H9 (cell line): Measurements from ENCODE around the gene DCDC2C. TPM values are rescaled to one million over a fixed set of nuclear protein-coding genes. Genes with fewer than 3 reads are reported as not detected.

ENCODE experiments used
- DNase-seq: peaks from one replicate; pipeline ENCODE4 v3.0.0-alpha.2; 2017
- H2AFZ ChIP-seq: one replicate; pipeline ENCODE4 v1.6.1; 2013; ENCODE audit warnings: mild to moderate bottlenecking, low read length, control low read depth, moderate library complexity
- H2AK5ac ChIP-seq: 2 replicates; pipeline ENCODE4 v1.6.1; 2013; ENCODE audit warnings: low read length, control low read depth, mixed read lengths; ENCODE audit not compliant: insufficient read length
- H2BK120ac ChIP-seq: one replicate; pipeline ENCODE4 v1.6.1; 2013; ENCODE audit warnings: low read depth, mild to moderate bottlenecking, low read length, control low read depth, inconsistent platforms; ENCODE audit not compliant: poor library complexity, severe bottlenecking
- H2BK12ac ChIP-seq: 2 replicates; pipeline ENCODE4 v1.6.1; 2013; ENCODE audit warnings: low read length, control low read depth, mixed read lengths, low read depth; ENCODE audit not compliant: insufficient read length
- H2BK15ac ChIP-seq: 2 replicates; pipeline ENCODE4 v1.6.1; 2013; ENCODE audit warnings: low read depth, low read length, control low read depth
- H2BK20ac ChIP-seq: one replicate; pipeline ENCODE4 v1.6.1; 2013; ENCODE audit warnings: low read depth, mild to moderate bottlenecking, low read length, control low read depth, inconsistent platforms; ENCODE audit not compliant: poor library complexity, severe bottlenecking
- H2BK5ac ChIP-seq: 2 replicates; pipeline ENCODE4 v1.6.1; 2013; ENCODE audit warnings: low read length, control low read depth, mixed read lengths; ENCODE audit not compliant: insufficient read length
- H3K14ac ChIP-seq: 2 replicates; pipeline ENCODE4 v1.6.1; 2013; ENCODE audit warnings: low read length, control low read depth; ENCODE audit not compliant: insufficient read depth
- H3K18ac ChIP-seq: 2 replicates; pipeline ENCODE4 v1.6.1; 2013; ENCODE audit warnings: low read depth, mild to moderate bottlenecking, mixed read lengths, low read length, control low read depth; ENCODE audit not compliant: insufficient read length
- H3K23ac ChIP-seq: 2 replicates; pipeline ENCODE4 v1.6.1; 2013; ENCODE audit warnings: low read length, control low read depth, mixed read lengths, low read depth; ENCODE audit not compliant: insufficient read length
- H3K23me2 ChIP-seq: 2 replicates; pipeline ENCODE4 v1.6.1; 2013; ENCODE audit warnings: low read depth, mild to moderate bottlenecking, mixed read lengths, low read length, control low read depth; ENCODE audit not compliant: insufficient read length, poor library complexity, severe bottlenecking
- H3K27ac ChIP-seq: 2 replicates; pipeline ENCODE4 v1.5.1; 2013; ENCODE audit warnings: low read length, control low read depth, mixed read lengths, low read depth; ENCODE audit not compliant: insufficient read length
- H3K27me3 ChIP-seq: 2 replicates; pipeline ENCODE4 v1.6.1; 2013; ENCODE audit warnings: low read length, control low read depth, inconsistent platforms; ENCODE audit not compliant: insufficient read depth
- H3K4ac ChIP-seq: 2 replicates; pipeline ENCODE4 v1.6.1; 2013; ENCODE audit warnings: low read depth, mild to moderate bottlenecking, control low read depth, inconsistent platforms, low read length, moderate library complexity
- H3K4me1 ChIP-seq: 2 replicates; pipeline ENCODE4 v1.6.1; 2013; ENCODE audit warnings: low read length, control low read depth, inconsistent platforms; ENCODE audit not compliant: insufficient read depth
- H3K4me2 ChIP-seq: 2 replicates; pipeline ENCODE4 v1.6.1; 2013; ENCODE audit warnings: low read length, control low read depth, mixed read lengths; ENCODE audit not compliant: insufficient read length, insufficient read depth
- H3K56ac ChIP-seq: 2 replicates; pipeline ENCODE4 v1.6.1; 2013; ENCODE audit warnings: low read depth, mild to moderate bottlenecking, mixed read lengths, low read length, control low read depth; ENCODE audit not compliant: insufficient read length
- H3K79me1 ChIP-seq: 2 replicates; pipeline ENCODE4 v1.6.1; 2013; ENCODE audit warnings: low read depth, mild to moderate bottlenecking, moderate library complexity, low read length, control low read depth, inconsistent platforms; ENCODE audit not compliant: insufficient read depth, poor library complexity, severe bottlenecking
- H3K79me2 ChIP-seq: 2 replicates; pipeline ENCODE4 v1.6.1; 2013; ENCODE audit warnings: low read length, control low read depth, inconsistent platforms; ENCODE audit not compliant: insufficient read depth
- H3K9ac ChIP-seq: 2 replicates; pipeline ENCODE4 v1.6.1; 2013; ENCODE audit warnings: low read length, control low read depth, mixed read lengths; ENCODE audit not compliant: insufficient read length; ENCODE audit errors: extremely low read depth
- H3K9me3 ChIP-seq: one replicate; pipeline ENCODE4 v1.6.1; 2013; ENCODE audit warnings: low read depth, low read length, inconsistent platforms; ENCODE audit not compliant: control insufficient read depth
- H3T11ph ChIP-seq: one replicate; pipeline ENCODE4 v1.6.1; 2013; ENCODE audit warnings: mild to moderate bottlenecking, low read length, control low read depth, inconsistent platforms
- H4K20me1 ChIP-seq: one replicate; pipeline ENCODE4 v1.6.1; 2013; ENCODE audit not compliant: control insufficient read depth, insufficient read length, insufficient read depth
- H4K5ac ChIP-seq: 2 replicates; pipeline ENCODE4 v1.6.1; 2013; ENCODE audit warnings: low read depth, mild to moderate bottlenecking, mixed read lengths, low read length, control low read depth; ENCODE audit not compliant: insufficient read length
- H4K8ac ChIP-seq: replicated peaks from 2 replicates; pipeline ENCODE4 v1.6.1; 2013; ENCODE audit warnings: low read length, control low read depth, mixed read lengths, low read depth; ENCODE audit not compliant: insufficient read length
- H4K91ac ChIP-seq: 2 replicates; pipeline ENCODE4 v1.6.1; 2013; ENCODE audit warnings: low read depth, mild to moderate bottlenecking, moderate library complexity, mixed read lengths, low read length, control low read depth; ENCODE audit not compliant: insufficient read length
- H3K27ac Mint-ChIP-seq, 3 experiments: 2 replicates in 2 of 3; 3 replicates in 1 of 3; pipeline ENCODE4 v1.8.0; 2020 to 2021; ENCODE audit warnings: mixed read lengths in 3 of 3, mild to moderate bottlenecking in 1 of 3, moderate library complexity in 1 of 3
- H3K27me3 Mint-ChIP-seq: 2 replicates; pipeline ENCODE4 v1.8.0; 2021; ENCODE audit warnings: low read depth, mild to moderate bottlenecking, moderate library complexity, mixed read lengths
- H3K36me3 Mint-ChIP-seq, 3 experiments: 2 replicates in 2 of 3; 3 replicates in 1 of 3; pipeline ENCODE4 v1.8.0; 2020 to 2021; ENCODE audit warnings: low read depth in 3 of 3, mixed read lengths in 3 of 3; ENCODE audit not compliant: insufficient read depth in 1 of 3
- H3K4me1 Mint-ChIP-seq, 2 experiments: 2 replicates each; pipeline ENCODE4 v1.8.0; 2020; ENCODE audit warnings: mixed read lengths in 2 of 2
- H3K4me3 Mint-ChIP-seq, 2 experiments: 2 replicates in 1 of 2; 3 replicates in 1 of 2; pipeline ENCODE4 v1.8.0; 2020 to 2021; ENCODE audit warnings: mild to moderate bottlenecking in 2 of 2, mixed read lengths in 2 of 2, moderate library complexity in 1 of 2
- H3K9me3 Mint-ChIP-seq, 2 experiments: 2 replicates in 1 of 2; 3 replicates in 1 of 2; pipeline ENCODE4 v1.8.0; 2020; ENCODE audit warnings: mild to moderate bottlenecking in 2 of 2, mixed read lengths in 2 of 2, moderate library complexity in 1 of 2
- WGBS: extraction: QIAGEN DNeasy Blood & Tissue Kit; methylation state at CpG from one replicate; pipeline ENCODE4 v1.1.7; 2013; ENCODE audit warnings: missing lambda C conversion rate, low lambda C conversion rate, mixed read lengths; ENCODE audit not compliant: insufficient read length; ENCODE audit errors: extremely low coverage; 5-methylcytosine and 5-hydroxymethylcytosine counted together
- total RNA-seq: library from RNA; stranded (reverse); gene quantifications from 2 replicates; pipeline ENCODE4 v1.2.1, GENCODE V29; 2021
- TF ChIP-seq, protein P1 (sequence below): fragments of 200-600 bp; sonication (generic); conservative IDR thresholded peaks from 3 replicates; pipeline ENCODE4 v1.8.0; 2021; ENCODE audit warnings: antibody characterized with exemption, mild to moderate bottlenecking

The DCDC2C gene
- total RNA-seq, 1 experiment from 2014 or later = not detected

DNA sequence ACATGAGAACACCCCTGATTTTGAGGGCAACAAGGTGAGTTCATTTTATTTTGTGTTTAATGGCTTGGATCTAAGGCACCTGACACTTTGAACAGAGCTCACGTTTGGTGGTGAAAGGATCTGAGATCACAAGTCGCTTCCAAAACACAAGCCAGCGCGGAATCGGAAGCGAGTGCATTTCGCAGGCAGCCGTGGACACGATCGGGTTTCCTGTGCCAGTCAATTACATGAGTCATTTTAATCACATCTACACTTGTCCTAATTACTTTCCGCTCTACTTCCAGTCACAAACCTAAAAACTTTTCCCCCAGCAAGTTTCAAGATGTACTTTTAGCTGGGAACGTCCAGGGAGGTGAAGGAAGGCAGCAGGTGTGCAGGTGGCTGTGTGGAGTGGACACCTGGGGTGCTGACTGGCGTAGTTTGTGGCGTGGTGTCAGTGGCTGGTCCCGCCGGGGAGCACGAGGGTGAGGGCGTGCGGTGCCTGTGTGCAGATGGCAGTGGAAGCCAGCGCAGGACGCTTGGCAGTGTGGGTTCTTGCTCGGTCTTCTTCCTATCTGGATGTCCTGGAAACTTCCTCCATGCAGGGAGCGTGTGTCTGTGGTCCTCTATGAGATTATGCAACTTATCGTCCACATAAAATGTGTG lies 75.6 kb downstream of the DCDC2C start:
- Histone ChIP-seq H3K18ac (no peak overlapping the region), H3K4me1 (no peaks in the 10 kb centered on the region; the same call in 1 of the 2 replicates), H3T11ph (no peak overlapping the region), H4K91ac (no peak overlapping the region), H3K14ac (no peak overlapping the region), H3K56ac (no peak overlapping the region), H4K20me1 (no peaks in the 10 kb centered on the region), H3K23me2 (no peaks in the 10 kb centered on the region), H2BK20ac (no peak overlapping the region), H3K79me2 (no peaks in the 10 kb centered on the region), H2BK12ac (no peak overlapping the region), H4K5ac (no peak overlapping the region), H4K8ac (no peak overlapping the region), H3K23ac (no peak overlapping the region), H2AK5ac (no peak overlapping the region), H3K27ac (no peak overlapping the region), H3K9ac (no peak overlapping the region), H2BK15ac (no peak overlapping the region), H3K27me3 (no peaks in the 10 kb centered on the region), H2BK120ac (no peak overlapping the region), H3K79me1 (no peaks in the 10 kb centered on the region), H2BK5ac (no peak overlapping the region), H3K4me2 (no peak overlapping the region), H3K9me3 (no peaks in the 10 kb centered on the region), H3K4ac (no peak overlapping the region), H2AFZ (no peak overlapping the region)
- Mint-ChIP-seq H3K4me1 (peaks cover 3% of the 10 kb centered on the region in 2 experiments; a peak in 2 of 4 replicates), H3K4me3 (no peak overlapping the region), H3K9me3 (no peaks in the 10 kb centered on the region), H3K27me3 (peaks cover 10% of the 10 kb centered on the region), H3K27ac (no peak overlapping the region), H3K36me3 (no peaks in the 10 kb centered on the region)
- no CpG with 5 or more reads among the region's 24 CpGs for WGBS
- TF ChIP-seq, protein P1, sequence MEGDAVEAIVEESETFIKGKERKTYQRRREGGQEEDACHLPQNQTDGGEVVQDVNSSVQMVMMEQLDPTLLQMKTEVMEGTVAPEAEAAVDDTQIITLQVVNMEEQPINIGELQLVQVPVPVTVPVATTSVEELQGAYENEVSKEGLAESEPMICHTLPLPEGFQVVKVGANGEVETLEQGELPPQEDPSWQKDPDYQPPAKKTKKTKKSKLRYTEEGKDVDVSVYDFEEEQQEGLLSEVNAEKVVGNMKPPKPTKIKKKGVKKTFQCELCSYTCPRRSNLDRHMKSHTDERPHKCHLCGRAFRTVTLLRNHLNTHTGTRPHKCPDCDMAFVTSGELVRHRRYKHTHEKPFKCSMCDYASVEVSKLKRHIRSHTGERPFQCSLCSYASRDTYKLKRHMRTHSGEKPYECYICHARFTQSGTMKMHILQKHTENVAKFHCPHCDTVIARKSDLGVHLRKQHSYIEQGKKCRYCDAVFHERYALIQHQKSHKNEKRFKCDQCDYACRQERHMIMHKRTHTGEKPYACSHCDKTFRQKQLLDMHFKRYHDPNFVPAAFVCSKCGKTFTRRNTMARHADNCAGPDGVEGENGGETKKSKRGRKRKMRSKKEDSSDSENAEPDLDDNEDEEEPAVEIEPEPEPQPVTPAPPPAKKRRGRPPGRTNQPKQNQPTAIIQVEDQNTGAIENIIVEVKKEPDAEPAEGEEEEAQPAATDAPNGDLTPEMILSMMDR = no peak
- DNase-seq = no peak
